ENCODE data around the gene EXD3. TPM values are rescaled to one million over a fixed set of nuclear protein-coding genes. Genes with fewer than 3 reads are reported as not detected.

EXD3 gene
- total and polyA plus RNA-seq, 2 of the 13 experiments (the other 11 are each of a cell fraction or from before 2014, with no cell fraction given): 2.7 to 4.8 TPM

DNA sequence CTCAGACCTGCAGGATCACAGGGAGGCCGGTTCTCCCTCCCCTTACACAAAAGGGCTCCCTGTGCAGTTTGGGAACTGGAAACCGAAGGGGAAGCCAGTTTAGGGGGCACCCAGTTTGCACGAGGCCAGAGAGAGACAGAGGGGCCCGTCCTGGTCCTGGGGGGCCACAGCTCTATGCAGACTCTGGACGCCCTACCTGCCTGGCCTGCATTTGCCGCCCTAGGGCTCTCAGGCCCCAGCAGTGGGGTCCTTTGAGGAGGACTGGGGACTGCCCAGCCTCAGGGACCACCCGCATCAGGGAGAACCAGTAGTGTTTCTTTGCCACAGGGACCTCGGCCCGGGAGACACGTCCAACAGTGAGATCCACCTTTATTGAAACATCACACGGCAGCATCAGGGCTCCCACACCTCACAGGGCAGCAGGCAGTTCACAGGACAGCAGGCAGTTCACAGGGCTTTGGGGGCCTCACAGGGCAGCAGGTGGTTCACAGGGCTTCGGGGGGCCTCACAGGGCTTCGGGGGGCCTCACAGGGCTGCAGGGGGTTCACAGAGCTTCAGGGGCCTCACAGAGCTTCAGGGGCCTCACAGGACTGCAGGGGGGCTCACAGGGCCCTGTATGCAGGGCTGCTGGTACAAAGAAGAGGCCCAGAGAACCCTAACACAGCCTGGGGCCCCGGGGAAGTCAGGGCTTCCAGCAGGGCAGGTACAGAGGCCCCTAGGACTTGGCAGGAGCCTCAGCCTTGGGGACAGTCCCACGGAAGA lies 36.8 kb upstream of the EXD3 start (continued):
- TF ChIP-seq, protein P1, sequence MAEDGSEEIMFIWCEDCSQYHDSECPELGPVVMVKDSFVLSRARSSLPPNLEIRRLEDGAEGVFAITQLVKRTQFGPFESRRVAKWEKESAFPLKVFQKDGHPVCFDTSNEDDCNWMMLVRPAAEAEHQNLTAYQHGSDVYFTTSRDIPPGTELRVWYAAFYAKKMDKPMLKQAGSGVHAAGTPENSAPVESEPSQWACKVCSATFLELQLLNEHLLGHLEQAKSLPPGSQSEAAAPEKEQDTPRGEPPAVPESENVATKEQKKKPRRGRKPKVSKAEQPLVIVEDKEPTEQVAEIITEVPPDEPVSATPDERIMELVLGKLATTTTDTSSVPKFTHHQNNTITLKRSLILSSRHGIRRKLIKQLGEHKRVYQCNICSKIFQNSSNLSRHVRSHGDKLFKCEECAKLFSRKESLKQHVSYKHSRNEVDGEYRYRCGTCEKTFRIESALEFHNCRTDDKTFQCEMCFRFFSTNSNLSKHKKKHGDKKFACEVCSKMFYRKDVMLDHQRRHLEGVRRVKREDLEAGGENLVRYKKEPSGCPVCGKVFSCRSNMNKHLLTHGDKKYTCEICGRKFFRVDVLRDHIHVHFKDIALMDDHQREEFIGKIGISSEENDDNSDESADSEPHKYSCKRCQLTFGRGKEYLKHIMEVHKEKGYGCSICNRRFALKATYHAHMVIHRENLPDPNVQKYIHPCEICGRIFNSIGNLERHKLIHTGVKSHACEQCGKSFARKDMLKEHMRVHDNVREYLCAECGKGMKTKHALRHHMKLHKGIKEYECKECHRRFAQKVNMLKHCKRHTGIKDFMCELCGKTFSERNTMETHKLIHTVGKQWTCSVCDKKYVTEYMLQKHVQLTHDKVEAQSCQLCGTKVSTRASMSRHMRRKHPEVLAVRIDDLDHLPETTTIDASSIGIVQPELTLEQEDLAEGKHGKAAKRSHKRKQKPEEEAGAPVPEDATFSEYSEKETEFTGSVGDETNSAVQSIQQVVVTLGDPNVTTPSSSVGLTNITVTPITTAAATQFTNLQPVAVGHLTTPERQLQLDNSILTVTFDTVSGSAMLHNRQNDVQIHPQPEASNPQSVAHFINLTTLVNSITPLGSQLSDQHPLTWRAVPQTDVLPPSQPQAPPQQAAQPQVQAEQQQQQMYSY (CRISPR knock-in tag; IDR thresholded peaks at IDR 0.05): no peak
- TF ChIP-seq ZNF484 (CRISPR knock-in tag; IDR thresholded peaks at IDR 0.05; ENCODE audit: borderline replicate concordance, low read depth) (no peak), ZFP90 (CRISPR knock-in tag; IDR thresholded peaks at IDR 0.05; ENCODE audit: borderline replicate concordance) (no peak; the same call in 1 of the 2 replicates), NR3C1 (CRISPR knock-in tag; IDR thresholded peaks at IDR 0.05) (no peak), HNF4A (CRISPR knock-in tag; IDR thresholded peaks at IDR 0.05) (no peak), ZNF468 (CRISPR knock-in tag; IDR thresholded peaks at IDR 0.05) (no peak), MTF2 (CRISPR knock-in tag; IDR thresholded peaks at IDR 0.05; ENCODE audit: borderline replicate concordance) (no peak), ZNF124 (CRISPR knock-in tag; IDR thresholded peaks at IDR 0.05) (no peak), ZNF382 (CRISPR knock-in tag; IDR thresholded peaks at IDR 0.05; ENCODE audit: borderline replicate concordance) (no peak), POLR2AphosphoS2 (IDR thresholded peaks at IDR 0.05; ENCODE audit: low read depth, low read length) (no peak), SRSF1 (optimal IDR thresholded peaks at IDR 0.05; ENCODE audit: low read depth, low read length) (no peak), SKI (IDR thresholded peaks at IDR 0.05; ENCODE audit: partially characterized antibody) (no peak)
- TF ChIP-seq, protein P2, sequence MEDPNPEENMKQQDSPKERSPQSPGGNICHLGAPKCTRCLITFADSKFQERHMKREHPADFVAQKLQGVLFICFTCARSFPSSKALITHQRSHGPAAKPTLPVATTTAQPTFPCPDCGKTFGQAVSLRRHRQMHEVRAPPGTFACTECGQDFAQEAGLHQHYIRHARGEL (CRISPR knock-in tag; IDR thresholded peaks at IDR 0.05): no peak
- TF ChIP-seq, protein P3, sequence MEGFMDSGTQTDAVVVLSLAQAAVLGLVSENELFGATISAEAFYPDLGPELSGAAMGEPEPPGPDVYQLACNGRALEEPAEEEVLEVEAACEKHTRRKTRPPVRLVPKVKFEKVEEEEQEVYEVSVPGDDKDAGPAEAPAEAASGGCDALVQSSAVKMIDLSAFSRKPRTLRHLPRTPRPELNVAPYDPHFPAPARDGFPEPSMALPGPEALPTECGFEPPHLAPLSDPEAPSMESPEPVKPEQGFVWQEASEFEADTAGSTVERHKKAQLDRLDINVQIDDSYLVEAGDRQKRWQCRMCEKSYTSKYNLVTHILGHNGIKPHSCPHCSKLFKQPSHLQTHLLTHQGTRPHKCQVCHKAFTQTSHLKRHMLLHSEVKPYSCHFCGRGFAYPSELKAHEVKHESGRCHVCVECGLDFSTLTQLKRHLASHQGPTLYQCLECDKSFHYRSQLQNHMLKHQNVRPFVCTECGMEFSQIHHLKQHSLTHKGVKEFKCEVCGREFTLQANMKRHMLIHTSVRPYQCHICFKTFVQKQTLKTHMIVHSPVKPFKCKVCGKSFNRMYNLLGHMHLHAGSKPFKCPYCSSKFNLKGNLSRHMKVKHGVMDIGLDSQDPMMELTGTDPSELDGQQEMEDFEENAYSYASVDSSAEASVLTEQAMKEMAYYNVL (CRISPR knock-in tag; IDR thresholded peaks at IDR 0.05; ENCODE audit: borderline replicate concordance): no peak
- TF ChIP-seq, protein P4, sequence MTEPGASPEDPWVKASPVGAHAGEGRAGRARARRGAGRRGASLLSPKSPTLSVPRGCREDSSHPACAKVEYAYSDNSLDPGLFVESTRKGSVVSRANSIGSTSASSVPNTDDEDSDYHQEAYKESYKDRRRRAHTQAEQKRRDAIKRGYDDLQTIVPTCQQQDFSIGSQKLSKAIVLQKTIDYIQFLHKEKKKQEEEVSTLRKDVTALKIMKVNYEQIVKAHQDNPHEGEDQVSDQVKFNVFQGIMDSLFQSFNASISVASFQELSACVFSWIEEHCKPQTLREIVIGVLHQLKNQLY (CRISPR knock-in tag; IDR thresholded peaks at IDR 0.05): no peak
- TF ChIP-seq, protein P5, sequence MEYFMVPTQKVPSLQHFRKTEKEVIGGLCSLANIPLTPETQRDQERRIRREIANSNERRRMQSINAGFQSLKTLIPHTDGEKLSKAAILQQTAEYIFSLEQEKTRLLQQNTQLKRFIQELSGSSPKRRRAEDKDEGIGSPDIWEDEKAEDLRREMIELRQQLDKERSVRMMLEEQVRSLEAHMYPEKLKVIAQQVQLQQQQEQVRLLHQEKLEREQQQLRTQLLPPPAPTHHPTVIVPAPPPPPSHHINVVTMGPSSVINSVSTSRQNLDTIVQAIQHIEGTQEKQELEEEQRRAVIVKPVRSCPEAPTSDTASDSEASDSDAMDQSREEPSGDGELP (IDR thresholded peaks at IDR 0.05; ENCODE audit: borderline replicate concordance, low read depth): no peak
- TF ChIP-seq, protein P6, sequence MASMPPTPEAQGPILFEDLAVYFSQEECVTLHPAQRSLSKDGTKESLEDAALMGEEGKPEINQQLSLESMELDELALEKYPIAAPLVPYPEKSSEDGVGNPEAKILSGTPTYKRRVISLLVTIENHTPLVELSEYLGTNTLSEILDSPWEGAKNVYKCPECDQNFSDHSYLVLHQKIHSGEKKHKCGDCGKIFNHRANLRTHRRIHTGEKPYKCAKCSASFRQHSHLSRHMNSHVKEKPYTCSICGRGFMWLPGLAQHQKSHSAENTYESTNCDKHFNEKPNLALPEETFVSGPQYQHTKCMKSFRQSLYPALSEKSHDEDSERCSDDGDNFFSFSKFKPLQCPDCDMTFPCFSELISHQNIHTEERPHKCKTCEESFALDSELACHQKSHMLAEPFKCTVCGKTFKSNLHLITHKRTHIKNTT (CRISPR knock-in tag; IDR thresholded peaks at IDR 0.05): no peak
- TF ChIP-seq, protein P7, sequence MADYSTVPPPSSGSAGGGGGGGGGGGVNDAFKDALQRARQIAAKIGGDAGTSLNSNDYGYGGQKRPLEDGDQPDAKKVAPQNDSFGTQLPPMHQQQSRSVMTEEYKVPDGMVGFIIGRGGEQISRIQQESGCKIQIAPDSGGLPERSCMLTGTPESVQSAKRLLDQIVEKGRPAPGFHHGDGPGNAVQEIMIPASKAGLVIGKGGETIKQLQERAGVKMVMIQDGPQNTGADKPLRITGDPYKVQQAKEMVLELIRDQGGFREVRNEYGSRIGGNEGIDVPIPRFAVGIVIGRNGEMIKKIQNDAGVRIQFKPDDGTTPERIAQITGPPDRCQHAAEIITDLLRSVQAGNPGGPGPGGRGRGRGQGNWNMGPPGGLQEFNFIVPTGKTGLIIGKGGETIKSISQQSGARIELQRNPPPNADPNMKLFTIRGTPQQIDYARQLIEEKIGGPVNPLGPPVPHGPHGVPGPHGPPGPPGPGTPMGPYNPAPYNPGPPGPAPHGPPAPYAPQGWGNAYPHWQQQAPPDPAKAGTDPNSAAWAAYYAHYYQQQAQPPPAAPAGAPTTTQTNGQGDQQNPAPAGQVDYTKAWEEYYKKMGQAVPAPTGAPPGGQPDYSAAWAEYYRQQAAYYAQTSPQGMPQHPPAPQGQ (CRISPR knock-in tag; IDR thresholded peaks at IDR 0.05; ENCODE audit: borderline replicate concordance): no peak
